GM21529 (cell line): ENCODE results near the gene KDM8.
"Not testable (repeated sequence)": the region's sequence is repeated elsewhere in the genome, so short reads cannot be mapped to it uniquely, and the experiment has no call there.

ENCODE experiments used
- ATAC-seq: cut with Tn5 transposase; IDR thresholded peaks from one replicate; pipeline ENCODE4 v1.9.1; 2021; ENCODE audit not compliant: unreplicated experiment

Gene KDM8

DNA sequence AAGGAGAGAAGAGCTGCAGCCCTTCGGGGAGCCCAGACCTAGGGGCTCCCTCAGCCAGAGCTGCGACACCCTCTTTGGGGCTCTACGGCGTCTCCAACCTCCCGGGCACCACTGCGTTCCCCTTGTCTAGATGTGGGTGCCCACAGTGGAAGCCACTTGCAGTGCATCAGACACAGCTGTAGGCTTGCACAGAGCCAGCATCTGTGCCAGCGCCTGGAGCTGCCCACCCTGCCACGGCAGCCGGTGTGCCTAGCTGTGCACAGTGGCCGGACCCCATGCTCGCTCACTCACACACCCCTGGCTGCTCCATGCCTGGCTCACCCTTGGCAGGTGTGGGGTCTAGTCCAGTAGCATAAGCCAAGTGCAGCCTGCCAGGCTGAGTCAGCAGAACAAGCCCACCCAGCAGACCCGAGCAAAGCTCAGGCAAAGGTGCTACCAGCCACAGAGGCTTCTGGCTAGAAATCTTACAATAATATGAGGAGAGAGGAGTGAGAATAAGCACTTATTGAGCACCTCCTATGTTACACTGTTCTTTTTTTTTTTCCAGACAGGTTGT lies 12.9 kb upstream of the KDM8 start:
- no peak for ATAC-seq

DNA sequence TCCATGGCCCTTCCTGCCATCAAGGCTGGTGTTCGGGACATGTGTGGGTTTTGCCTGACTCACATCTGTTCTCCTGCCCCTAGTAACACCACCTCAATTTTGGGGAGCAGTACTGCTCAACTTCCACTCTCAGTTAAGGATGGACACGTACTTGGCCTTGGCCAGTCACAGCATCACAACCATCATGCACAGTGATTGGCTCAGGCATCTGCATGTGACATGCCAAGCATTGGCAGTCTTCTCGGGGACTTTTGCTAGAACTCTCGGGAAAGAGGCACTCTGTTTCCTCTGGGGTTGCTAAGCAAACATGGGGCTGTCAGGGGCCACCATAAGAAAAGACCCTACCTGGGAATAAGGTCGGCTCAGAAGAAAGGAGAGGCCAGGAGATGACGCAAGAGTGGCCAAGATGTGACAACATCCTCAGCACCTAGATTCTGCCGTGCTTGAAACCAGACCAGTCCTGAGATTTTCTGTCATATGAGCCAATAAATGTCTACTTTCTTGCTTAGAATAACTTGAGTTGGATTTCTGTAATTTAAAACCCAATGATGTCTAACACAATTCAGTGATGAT lies 11.9 kb upstream of the KDM8 start:
- no peak for ATAC-seq

DNA sequence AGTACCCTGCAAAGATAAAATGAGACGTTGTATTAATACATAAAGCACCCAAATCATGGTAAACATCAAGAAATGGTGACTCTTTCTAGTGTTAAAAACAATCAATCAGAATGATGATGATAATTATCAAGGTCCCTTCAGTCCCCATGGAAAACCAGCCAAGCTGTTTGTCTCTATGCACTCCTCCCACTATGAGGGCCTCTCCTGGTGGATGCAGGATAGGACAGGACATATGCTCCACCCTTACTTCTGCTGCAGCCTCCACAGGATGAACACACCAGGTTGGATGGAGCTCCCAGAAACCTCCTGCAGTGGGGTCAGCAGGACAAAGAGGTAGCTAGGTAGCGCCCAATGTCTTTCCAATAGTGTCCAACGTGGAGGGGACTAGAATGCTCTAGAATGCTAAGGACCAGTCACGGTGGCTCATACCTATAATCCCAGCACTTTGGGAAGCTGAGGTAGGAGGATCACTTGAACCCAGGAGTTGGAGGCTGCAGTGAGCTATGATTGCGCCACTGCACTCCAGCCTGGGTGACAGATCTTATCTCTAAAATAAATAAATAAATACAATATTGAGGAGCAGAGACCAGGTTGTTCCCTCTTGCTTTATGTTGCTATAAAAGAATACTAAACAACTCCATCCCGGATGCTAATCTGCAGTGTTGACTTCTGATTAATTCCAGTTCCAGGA lies 9.9 kb upstream of the KDM8 start:
- no peak for ATAC-seq

- no peak for ATAC-seq
Measured at GRCh38 chr16:27195076-27195741, 8.1 kb upstream of the KDM8 start.

- ATAC-seq, result no peak
Measured at GRCh38 chr16:27195941-27196595, 7.3 kb upstream of the KDM8 start.

DNA sequence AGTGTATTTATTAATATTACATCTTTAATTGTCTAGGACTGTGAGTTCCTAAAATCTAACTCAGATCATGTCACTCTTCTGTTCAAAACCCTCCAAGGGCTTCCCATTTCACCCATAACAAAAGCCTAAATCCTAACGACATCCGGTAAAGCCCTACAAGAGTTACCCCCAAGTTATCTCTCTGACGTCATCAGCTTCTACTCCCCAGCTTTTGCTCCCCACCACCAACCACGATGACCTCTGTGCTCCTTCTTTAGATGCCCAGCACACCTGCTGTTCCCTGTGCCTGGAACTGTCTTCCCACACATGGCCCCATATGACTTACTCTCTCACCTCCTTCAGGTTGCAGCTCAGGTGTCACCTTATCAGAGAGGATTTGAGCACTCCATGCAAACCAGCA lies 6.3 kb upstream of the KDM8 start:
- ATAC-seq, result no peak

GRCh38 chr16:27198451-27199234 lies 4.7 kb upstream of the KDM8 start:
- ATAC-seq, result no peak

DNA sequence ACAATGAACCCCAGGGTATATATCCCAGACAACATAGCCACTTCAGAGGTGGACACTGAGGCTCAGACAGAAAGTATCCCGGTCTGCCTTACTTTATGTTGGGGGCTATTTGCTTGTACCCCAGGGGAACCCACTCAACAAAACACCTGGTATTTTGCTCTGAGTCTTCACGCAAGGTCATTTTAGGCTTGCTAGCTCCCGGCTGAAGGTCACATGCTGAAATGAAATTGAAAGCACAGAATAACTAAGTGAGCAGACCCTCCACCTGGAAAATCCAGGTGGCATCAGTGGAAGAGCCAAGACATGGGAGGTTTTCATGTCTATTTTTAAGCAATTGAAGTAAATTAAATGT lies 4.1 kb upstream of the KDM8 start:
- no peak for ATAC-seq

- ATAC-seq, result peak; percentile 33
Measured at GRCh38 chr16:27199736-27200135, 3.6 kb upstream of the KDM8 start.

DNA sequence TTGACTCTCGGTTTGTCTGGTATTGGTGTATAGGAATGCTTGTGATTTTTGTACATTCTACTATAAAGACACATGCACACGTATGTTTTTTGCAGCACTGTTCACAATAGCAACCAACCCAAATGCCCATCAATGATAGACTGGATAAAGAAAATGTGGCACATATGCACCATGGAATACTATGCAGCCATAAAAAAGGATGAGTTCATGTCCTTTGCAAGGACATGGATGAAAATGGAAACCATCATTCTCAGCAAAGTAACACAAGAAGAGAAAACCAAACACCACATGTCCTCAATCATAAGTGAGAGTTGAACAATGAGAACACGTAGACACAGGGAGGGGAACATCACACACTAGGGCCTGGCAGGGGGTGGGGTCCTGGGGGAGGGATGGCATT lies 2.4 kb upstream of the KDM8 start:
- not testable (repeated sequence) for ATAC-seq

DNA sequence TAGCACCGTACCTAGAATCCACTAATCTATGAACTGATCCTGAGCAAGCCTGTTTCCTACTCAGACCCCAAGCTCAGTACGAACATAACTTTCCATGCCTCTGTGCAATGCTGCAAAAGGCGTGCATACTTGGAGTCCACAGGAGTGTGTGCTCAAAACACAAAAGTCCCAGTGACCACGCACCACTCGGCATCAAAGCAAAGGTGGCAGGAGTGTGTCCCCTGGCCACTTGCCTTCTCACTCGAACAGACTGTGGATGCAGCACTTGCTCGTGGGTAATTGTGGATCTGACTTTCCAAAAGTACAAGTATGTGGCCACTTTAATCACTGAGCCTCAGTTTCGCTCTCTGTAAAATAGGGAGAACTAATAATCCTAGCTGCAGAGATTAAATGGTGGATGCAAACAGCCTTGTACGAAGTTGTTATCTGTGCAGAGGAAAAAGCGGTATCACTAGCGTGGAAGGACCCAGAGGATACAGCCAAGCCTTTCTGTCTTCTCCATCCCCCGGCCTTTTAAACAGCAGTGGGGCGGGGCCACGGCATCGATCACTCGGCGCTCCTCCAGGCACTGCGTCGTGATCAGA lies 311 bp upstream of the KDM8 start:
- ATAC-seq, result peak; percentile 61

- ATAC-seq, result no peak
Measured at GRCh38 chr16:27204312-27204915, 1.1 kb downstream of the KDM8 start.

GRCh38 chr16:27205423-27206065 lies 2.2 kb downstream of the KDM8 start:
- no peak for ATAC-seq

GRCh38 chr16:27207121-27207520 lies 3.8 kb downstream of the KDM8 start:
- ATAC-seq, result not testable (repeated sequence)

GRCh38 chr16:27208081-27208680 lies 4.9 kb downstream of the KDM8 start:
- no peak for ATAC-seq

- no peak for ATAC-seq
Measured at GRCh38 chr16:27208796-27209195, 5.5 kb downstream of the KDM8 start.

DNA sequence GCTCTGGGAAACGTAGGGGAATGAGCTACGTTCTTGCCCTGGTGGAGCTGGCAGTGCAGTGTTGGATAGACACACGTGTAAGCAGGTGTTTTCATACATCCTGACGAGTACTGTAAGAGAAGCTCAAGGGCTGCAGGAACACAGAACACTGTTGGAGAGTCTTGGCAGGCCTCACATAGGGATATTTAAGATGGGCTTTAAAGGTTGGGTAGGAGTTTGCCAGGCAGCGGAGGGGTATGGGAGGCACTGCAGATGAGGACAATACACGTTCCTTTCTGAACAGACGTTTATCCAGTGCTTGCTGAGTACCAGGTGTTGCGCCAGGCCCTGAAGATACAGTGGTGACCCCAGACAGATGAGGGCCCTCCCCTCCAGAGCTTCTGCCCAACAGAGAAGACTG lies 6.3 kb downstream of the KDM8 start:
- no peak for ATAC-seq

- no peak for ATAC-seq
Measured at GRCh38 chr16:27210174-27210573, 6.8 kb downstream of the KDM8 start.

GRCh38 chr16:27211026-27211425 lies 7.7 kb downstream of the KDM8 start:
- ATAC-seq, result no peak
